Measurements from ENCODE around the gene CD46.
"Not testable (repeated sequence)": the region's sequence is repeated elsewhere in the genome, so short reads cannot be mapped to it uniquely, and the experiment has no call there.

DNA sequence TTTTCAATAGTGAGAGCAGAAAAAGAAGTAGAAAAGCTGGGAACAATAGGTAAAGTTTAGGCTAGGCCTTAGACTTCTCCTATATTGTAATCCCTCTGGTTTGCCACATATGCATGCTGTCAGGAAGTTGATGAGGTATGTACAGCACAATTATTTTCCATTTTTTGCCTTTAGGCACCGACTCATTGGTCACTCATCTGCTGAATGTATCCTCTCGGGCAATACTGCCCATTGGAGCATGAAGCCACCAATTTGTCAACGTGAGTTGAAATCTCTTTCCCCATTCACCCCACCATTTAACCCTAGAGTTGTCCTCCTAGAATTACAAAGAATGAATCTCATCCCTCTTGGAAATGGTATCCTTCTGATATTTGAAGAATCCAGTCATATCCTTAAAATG, 43.9 kb upstream of the CD46 start:
- not testable (repeated sequence) for TF ChIP-seq EZH2 (IDR thresholded peaks at IDR 0.05; ENCODE audit: borderline replicate concordance, insufficient read depth, low read depth, low read length, poor library complexity, severe bottlenecking)
- TF ChIP-seq, protein P1, sequence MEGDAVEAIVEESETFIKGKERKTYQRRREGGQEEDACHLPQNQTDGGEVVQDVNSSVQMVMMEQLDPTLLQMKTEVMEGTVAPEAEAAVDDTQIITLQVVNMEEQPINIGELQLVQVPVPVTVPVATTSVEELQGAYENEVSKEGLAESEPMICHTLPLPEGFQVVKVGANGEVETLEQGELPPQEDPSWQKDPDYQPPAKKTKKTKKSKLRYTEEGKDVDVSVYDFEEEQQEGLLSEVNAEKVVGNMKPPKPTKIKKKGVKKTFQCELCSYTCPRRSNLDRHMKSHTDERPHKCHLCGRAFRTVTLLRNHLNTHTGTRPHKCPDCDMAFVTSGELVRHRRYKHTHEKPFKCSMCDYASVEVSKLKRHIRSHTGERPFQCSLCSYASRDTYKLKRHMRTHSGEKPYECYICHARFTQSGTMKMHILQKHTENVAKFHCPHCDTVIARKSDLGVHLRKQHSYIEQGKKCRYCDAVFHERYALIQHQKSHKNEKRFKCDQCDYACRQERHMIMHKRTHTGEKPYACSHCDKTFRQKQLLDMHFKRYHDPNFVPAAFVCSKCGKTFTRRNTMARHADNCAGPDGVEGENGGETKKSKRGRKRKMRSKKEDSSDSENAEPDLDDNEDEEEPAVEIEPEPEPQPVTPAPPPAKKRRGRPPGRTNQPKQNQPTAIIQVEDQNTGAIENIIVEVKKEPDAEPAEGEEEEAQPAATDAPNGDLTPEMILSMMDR (IDR thresholded peaks at IDR 0.05) = not testable (repeated sequence)
